GM23338 (cell line): ENCODE results near the gene HELB. TPM values are rescaled to one million over a fixed set of nuclear protein-coding genes. Genes with fewer than 3 reads are reported as not detected.
A peak's percentile ranks its signal among the peaks of the same experiment; 100 is the strongest.

Experiments
- ATAC-seq: fragments of 200-7000 bp; cut with Tn5 transposase; 3 replicates; pipeline ENCODE4 v1.9.1; 2020
- DNase-seq: peaks from one replicate; pipeline ENCODE4 v3.0.0-alpha.2; 2015; ENCODE audit warnings: low spot score
- H2AFZ ChIP-seq: fragments of 200-600 bp; sonication (generic); 2 replicates; pipeline ENCODE4 v1.8.0; 2016; ENCODE audit warnings: antibody characterized with exemption, mild to moderate bottlenecking, moderate library complexity
- H3F3A ChIP-seq: fragments of 200-600 bp; sonication (generic); replicated peaks from 2 replicates; pipeline ENCODE4 v1.8.0; 2017; ENCODE audit warnings: antibody characterized with exemption, mixed run types, low read depth
- H3K27ac ChIP-seq: fragments of 200-600 bp; sonication (generic); 2 replicates; pipeline ENCODE4 v1.6.1; 2016; ENCODE audit warnings: low read depth
- H3K27me3 ChIP-seq: fragments of 200-600 bp; sonication (generic); 2 replicates; pipeline ENCODE4 v1.8.0; 2016; ENCODE audit warnings: mild to moderate bottlenecking, mixed run types, moderate library complexity; ENCODE audit not compliant: insufficient read depth
- H3K36me3 ChIP-seq: fragments of 200-600 bp; sonication (generic); 2 replicates; pipeline ENCODE4 v1.8.0; 2016; ENCODE audit warnings: mild to moderate bottlenecking; ENCODE audit not compliant: insufficient read depth
- H3K4me1 ChIP-seq: fragments of 200-600 bp; sonication (generic); 2 replicates; pipeline ENCODE4 v1.8.0; 2016; ENCODE audit warnings: mild to moderate bottlenecking, moderate library complexity; ENCODE audit not compliant: insufficient read depth
- H3K4me2 ChIP-seq: fragments of 200-600 bp; sonication (generic); 2 replicates; pipeline ENCODE4 v1.7.1; 2017; ENCODE audit warnings: mixed run types
- H3K4me3 ChIP-seq: fragments of 200-600 bp; sonication (generic); 2 replicates; pipeline ENCODE4 v1.6.1; 2016; ENCODE audit warnings: mixed run types
- H3K79me2 ChIP-seq: fragments of 200-600 bp; sonication (generic); replicated peaks from 2 replicates; pipeline ENCODE4 v1.8.0; 2017; ENCODE audit warnings: mild to moderate bottlenecking; ENCODE audit not compliant: insufficient read depth
- H3K9me2 ChIP-seq: fragments of 200-600 bp; sonication (generic); 2 replicates; pipeline ENCODE4 v1.8.0; 2017; ENCODE audit not compliant: insufficient read depth
- H4K20me1 ChIP-seq: fragments of 200-600 bp; sonication (generic); replicated peaks from 2 replicates; pipeline ENCODE4 v1.8.0; 2017; ENCODE audit warnings: mild to moderate bottlenecking; ENCODE audit not compliant: insufficient read depth
- H3K27ac Mint-ChIP-seq: 2 replicates; pipeline ENCODE4 v1.8.0; 2020; ENCODE audit warnings: inconsistent platforms, mild to moderate bottlenecking, moderate library complexity, mixed read lengths
- H3K27me3 Mint-ChIP-seq: 3 replicates; pipeline ENCODE4 v1.8.0; 2022; ENCODE audit warnings: low read depth, mild to moderate bottlenecking, moderate library complexity, mixed read lengths, inconsistent platforms; ENCODE audit not compliant: insufficient read depth, poor library complexity
- H3K36me3 Mint-ChIP-seq: 3 replicates; pipeline ENCODE4 v1.8.0; 2021; ENCODE audit warnings: low read depth, mild to moderate bottlenecking, inconsistent platforms, moderate library complexity, mixed read lengths
- H3K4me1 Mint-ChIP-seq: 3 replicates; pipeline ENCODE4 v1.8.0; 2020; ENCODE audit warnings: mild to moderate bottlenecking, inconsistent platforms, mixed read lengths
- H3K4me3 Mint-ChIP-seq: 3 replicates; pipeline ENCODE4 v1.8.0; 2021; ENCODE audit warnings: moderate library complexity, mild to moderate bottlenecking, inconsistent platforms, mixed read lengths
- H3K9me3 Mint-ChIP-seq: 3 replicates; pipeline ENCODE4 v1.8.0; 2020; ENCODE audit warnings: moderate library complexity, mild to moderate bottlenecking, inconsistent platforms, mixed read lengths
- CREB1 ChIP-seq: fragments of 250-450 bp; sonication (Bioruptor Pico); IDR thresholded peaks from 2 replicates; pipeline ENCODE4 v1.5.0; 2020; ENCODE audit warnings: low read depth, mild to moderate bottlenecking, moderate library complexity
- CTCF ChIP-seq, 2 experiments: fragments of 200-600 bp in 1 of 2; sonication (generic) in 1 of 2; conservative IDR thresholded peaks; 2 replicates each; pipeline versions ENCODE4 v1.5.1 to v1.6.1; 2016 to 2017; ENCODE audit warnings: antibody characterized with exemption in 2 of 2, low read depth in 2 of 2, mild to moderate bottlenecking in 2 of 2, moderate library complexity in 1 of 2
- ETS1 ChIP-seq: IDR thresholded peaks from 2 replicates; pipeline ENCODE4 v1.6.1; 2016; ENCODE audit warnings: antibody characterized with exemption
- EZH2 ChIP-seq: fragments of 200-600 bp; sonication (generic); IDR thresholded peaks from one replicate; pipeline ENCODE4 v1.8.0; 2017; ENCODE audit warnings: antibody characterized with exemption, mild to moderate bottlenecking, low read depth; ENCODE audit not compliant: unreplicated experiment
- EZH2phosphoT487 ChIP-seq: fragments of 200-600 bp; sonication (generic); IDR thresholded peaks from one replicate; pipeline ENCODE4 v1.8.1; 2018; ENCODE audit warnings: antibody characterized with exemption; ENCODE audit not compliant: unreplicated experiment
- JUNB ChIP-seq: IDR thresholded peaks from one replicate; pipeline ENCODE4 v1.6.1; 2016; ENCODE audit warnings: antibody characterized with exemption; ENCODE audit not compliant: unreplicated experiment
- STAT1 ChIP-seq: IDR thresholded peaks from one replicate; pipeline ENCODE4 v1.6.1; 2016; ENCODE audit warnings: antibody characterized with exemption; ENCODE audit not compliant: unreplicated experiment
- polyA plus RNA-seq: library from polyadenylated mRNA; unstranded; fragments of >200 nt; fragmentation: Nextera tagmentation; extraction: Ambion mirVana; gene quantifications from 2 replicates; pipeline ENCODE4 v1.2.1, GENCODE V29; 2016
- total RNA-seq: library from RNA; depleted of rRNA; stranded (reverse); fragments of >200 nt; shearing (Covaris generic); gene quantifications from 2 replicates; pipeline ENCODE4 v1.2.3, GENCODE V29; 2014
- TF ChIP-seq, protein P1 (sequence below): fragments of 250-450 bp; sonication (Bioruptor Pico); IDR thresholded peaks from 2 replicates; pipeline ENCODE4 v1.5.0; 2020; ENCODE audit warnings: mild to moderate bottlenecking, moderate library complexity

The HELB gene
- total and polyA plus RNA-seq, 2 experiments from 2014 or later, result 3.1 to 18.2 TPM

- no peak for TF ChIP-seq CTCF (conservative IDR thresholded peaks at IDR 0.05; ENCODE audit: low read depth in 2 of 2)
Measured at GRCh38 chr12:66351301-66351700, 49.0 kb downstream of the HELB start (continued).

GRCh38 chr12:66352197-66352596 is 49.9 kb downstream of the HELB start:
- Mint-ChIP-seq H3K27me3 (peaks cover 2% of the 10 kb centered on the region), H3K27ac (no peak overlapping the region), H3K4me1 (peaks cover 10% of the 10 kb centered on the region), H3K9me3 (no peaks in the 10 kb centered on the region), H3K4me3 (no peak overlapping the region), H3K36me3 (peaks cover 4% of the 10 kb centered on the region; the same call in 2 of the 3 replicates)
- Histone ChIP-seq H3K4me1 (peaks cover 7% of the 10 kb centered on the region), H3K36me3 (no peaks in the 10 kb centered on the region), H4K20me1 (no peaks in the 10 kb centered on the region), H3K27ac (no peak overlapping the region), H3F3A (no peaks in the 10 kb centered on the region), H3K9me2 (no peaks in the 10 kb centered on the region), H3K79me2 (no peaks in the 10 kb centered on the region), H3K4me3 (no peak overlapping the region), H3K4me2 (no peak overlapping the region), H2AFZ (no peak overlapping the region), H3K27me3 (no peaks in the 10 kb centered on the region)
- TF ChIP-seq CREB1 (CRISPR knock-in tag) (no peak), CTCF (conservative IDR thresholded peaks at IDR 0.05; ENCODE audit: low read depth in 2 of 2) (peak; percentile 64 to 90), ETS1 (no peak)
- DNase-seq (peak; percentile 88), ATAC-seq (peak; percentile 97)

GRCh38 chr12:66352899-66353298 is 50.6 kb downstream of the HELB start:
- Histone ChIP-seq H3K4me3 (no peak overlapping the region), H3K27ac (no peak overlapping the region), H2AFZ (no peak overlapping the region), H3K79me2 (no peaks in the 10 kb centered on the region), H3K27me3 (no peaks in the 10 kb centered on the region), H3F3A (no peaks in the 10 kb centered on the region), H3K36me3 (no peaks in the 10 kb centered on the region), H4K20me1 (no peaks in the 10 kb centered on the region), H3K9me2 (no peaks in the 10 kb centered on the region), H3K4me2 (no peak overlapping the region), H3K4me1 (peaks cover 14% of the 10 kb centered on the region)
- no peak overlapping the region; the same call in 1 of the 2 replicates for H3K27ac Mint-ChIP-seq
- no peak for DNase-seq
- ATAC-seq, result no peak
- peaks cover 16% of the 10 kb centered on the region for H3K4me1 Mint-ChIP-seq
- peaks cover 2% of the 10 kb centered on the region for H3K27me3 Mint-ChIP-seq
- H3K9me3 Mint-ChIP-seq, result no peaks in the 10 kb centered on the region
- no peak overlapping the region for H3K4me3 Mint-ChIP-seq
- peaks cover 4% of the 10 kb centered on the region; the same call in 2 of the 3 replicates for H3K36me3 Mint-ChIP-seq
- no peak for TF ChIP-seq CREB1 (CRISPR knock-in tag)
- TF ChIP-seq EZH2phosphoT487, result no peak
- no peak for TF ChIP-seq EZH2
- TF ChIP-seq JUNB, result no peak
- TF ChIP-seq STAT1, result no peak
- TF ChIP-seq, protein P1, sequence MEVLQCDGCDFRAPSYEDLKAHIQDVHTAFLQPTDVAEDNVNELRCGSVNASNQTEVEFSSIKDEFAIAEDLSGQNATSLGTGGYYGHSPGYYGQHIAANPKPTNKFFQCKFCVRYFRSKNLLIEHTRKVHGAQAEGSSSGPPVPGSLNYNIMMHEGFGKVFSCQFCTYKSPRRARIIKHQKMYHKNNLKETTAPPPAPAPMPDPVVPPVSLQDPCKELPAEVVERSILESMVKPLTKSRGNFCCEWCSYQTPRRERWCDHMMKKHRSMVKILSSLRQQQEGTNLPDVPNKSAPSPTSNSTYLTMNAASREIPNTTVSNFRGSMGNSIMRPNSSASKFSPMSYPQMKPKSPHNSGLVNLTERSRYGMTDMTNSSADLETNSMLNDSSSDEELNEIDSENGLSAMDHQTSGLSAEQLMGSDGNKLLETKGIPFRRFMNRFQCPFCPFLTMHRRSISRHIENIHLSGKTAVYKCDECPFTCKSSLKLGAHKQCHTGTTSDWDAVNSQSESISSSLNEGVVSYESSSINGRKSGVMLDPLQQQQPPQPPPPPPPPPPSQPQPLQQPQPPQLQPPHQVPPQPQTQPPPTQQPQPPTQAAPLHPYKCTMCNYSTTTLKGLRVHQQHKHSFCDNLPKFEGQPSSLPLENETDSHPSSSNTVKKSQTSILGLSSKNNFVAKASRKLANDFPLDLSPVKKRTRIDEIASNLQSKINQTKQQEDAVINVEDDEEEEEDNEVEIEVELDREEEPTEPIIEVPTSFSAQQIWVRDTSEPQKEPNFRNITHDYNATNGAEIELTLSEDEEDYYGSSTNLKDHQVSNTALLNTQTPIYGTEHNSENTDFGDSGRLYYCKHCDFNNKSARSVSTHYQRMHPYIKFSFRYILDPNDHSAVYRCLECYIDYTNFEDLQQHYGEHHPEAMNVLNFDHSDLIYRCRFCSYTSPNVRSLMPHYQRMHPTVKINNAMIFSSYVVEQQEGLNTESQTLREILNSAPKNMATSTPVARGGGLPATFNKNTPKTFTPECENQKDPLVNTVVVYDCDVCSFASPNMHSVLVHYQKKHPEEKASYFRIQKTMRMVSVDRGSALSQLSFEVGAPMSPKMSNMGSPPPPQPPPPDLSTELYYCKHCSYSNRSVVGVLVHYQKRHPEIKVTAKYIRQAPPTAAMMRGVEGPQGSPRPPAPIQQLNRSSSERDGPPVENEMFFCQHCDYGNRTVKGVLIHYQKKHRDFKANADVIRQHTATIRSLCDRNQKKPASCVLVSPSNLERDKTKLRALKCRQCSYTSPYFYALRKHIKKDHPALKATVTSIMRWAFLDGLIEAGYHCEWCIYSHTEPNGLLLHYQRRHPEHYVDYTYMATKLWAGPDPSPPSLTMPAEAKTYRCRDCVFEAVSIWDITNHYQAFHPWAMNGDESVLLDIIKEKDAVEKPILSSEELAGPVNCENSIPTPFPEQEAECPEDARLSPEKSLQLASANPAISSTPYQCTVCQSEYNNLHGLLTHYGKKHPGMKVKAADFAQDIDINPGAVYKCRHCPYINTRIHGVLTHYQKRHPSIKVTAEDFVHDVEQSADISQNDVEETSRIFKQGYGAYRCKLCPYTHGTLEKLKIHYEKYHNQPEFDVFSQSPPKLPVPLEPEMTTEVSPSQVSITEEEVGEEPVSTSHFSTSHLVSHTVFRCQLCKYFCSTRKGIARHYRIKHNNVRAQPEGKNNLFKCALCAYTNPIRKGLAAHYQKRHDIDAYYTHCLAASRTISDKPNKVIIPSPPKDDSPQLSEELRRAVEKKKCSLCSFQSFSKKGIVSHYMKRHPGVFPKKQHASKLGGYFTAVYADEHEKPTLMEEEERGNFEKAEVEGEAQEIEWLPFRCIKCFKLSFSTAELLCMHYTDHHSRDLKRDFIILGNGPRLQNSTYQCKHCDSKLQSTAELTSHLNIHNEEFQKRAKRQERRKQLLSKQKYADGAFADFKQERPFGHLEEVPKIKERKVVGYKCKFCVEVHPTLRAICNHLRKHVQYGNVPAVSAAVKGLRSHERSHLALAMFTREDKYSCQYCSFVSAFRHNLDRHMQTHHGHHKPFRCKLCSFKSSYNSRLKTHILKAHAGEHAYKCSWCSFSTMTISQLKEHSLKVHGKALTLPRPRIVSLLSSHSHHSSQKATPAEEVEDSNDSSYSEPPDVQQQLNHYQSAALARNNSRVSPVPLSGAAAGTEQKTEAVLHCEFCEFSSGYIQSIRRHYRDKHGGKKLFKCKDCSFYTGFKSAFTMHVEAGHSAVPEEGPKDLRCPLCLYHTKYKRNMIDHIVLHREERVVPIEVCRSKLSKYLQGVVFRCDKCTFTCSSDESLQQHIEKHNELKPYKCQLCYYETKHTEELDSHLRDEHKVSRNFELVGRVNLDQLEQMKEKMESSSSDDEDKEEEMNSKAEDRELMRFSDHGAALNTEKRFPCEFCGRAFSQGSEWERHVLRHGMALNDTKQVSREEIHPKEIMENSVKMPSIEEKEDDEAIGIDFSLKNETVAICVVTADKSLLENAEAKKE (CRISPR knock-in tag), result no peak
